KOPT-K1 (cell line): Measurements from ENCODE around the gene PDCD2L.
A peak's percentile ranks its signal among the peaks of the same experiment; 100 is the strongest.
"Not testable (repeated sequence)": the region's sequence is repeated elsewhere in the genome, so short reads cannot be mapped to it uniquely, and the experiment has no call there.

Experiments used
- H3K27ac ChIP-seq: fragments of 200-600 bp; sonication (generic); 2 replicates; pipeline ENCODE4 v1.5.1; 2016; ENCODE audit warnings: antibody characterized with exemption, mild to moderate bottlenecking, low read depth, low read length; ENCODE audit not compliant: poor library complexity, severe bottlenecking
- H3K36me3 ChIP-seq: fragments of 200-600 bp; sonication (generic); 2 replicates; pipeline ENCODE4 v1.5.1; 2017; ENCODE audit warnings: antibody characterized with exemption, mild to moderate bottlenecking, low read length, moderate library complexity; ENCODE audit not compliant: insufficient read depth
- H3K9me3 ChIP-seq: fragments of 200-600 bp; sonication (generic); 2 replicates; pipeline ENCODE4 v1.5.1; 2017; ENCODE audit warnings: antibody characterized with exemption, low read length, mild to moderate bottlenecking; ENCODE audit not compliant: insufficient read depth, poor library complexity, severe bottlenecking

Gene PDCD2L

DNA sequence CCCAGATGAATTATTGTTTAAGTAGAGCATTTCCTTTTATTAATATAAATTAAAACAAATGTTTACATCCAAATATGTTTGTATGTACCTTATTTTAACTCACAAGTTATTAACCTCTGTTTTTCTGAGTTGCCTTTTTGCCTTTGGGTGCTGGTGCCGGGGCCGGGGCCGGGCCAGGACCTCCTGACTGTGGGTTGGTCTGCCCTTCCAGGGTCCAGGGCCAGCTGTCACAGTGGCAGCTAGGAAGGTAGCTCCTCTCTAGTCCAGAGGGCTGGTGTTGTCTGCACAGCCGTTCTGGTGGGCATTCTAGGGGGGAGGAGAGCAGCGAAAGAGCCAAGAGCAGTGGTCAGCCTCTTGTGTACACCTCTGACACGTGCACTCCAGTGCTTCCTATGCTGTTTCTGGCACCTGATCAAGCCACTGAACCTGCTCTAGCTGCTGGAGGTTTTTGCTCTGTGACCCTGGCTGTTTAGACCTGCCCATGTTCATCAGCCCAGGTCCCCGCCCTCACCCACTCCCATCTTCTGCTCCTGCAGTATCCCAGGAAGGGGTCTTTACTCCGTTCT, 22.0 kb downstream of the PDCD2L start:
- Histone ChIP-seq H3K9me3 (no peaks in the 10 kb centered on the region), H3K36me3 (peaks cover 63% of the 10 kb centered on the region), H3K27ac (no peak overlapping the region)

DNA sequence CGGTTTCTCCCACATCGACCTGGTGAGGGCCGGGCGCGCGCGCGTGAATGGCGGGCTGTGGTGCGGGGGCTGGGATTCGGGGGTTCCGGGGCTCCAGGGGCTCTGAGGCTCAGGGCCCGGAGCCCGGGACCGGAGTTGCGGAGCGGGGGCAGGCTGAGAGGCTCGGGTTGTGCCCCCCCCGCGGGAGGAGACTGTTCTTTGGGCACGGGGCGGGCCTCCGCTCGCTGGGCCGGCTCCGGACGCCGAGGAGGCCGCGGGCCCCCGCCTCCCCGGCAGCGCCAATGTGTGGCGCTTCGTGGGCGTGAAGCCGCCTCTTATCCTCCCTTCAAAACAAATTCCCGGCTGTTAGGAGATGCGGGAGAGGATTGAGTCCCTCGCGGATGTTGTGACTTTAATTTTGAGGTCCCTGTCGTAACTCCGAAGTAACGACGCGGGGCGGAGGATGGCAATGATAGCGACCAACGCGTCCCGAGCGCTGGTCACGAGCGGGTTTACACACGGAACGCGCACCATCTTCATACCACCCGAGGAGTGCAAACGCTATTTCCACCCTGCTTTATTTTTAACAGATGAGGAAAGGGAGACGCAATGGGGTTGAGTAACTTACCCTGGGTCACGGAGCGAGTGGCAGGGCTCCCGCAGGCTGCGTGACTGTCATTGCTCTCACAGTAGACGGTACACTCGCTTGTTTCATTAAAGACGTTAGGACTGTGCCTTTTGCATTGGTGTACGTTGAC, 24.5 kb downstream of the PDCD2L start:
- H3K9me3 ChIP-seq: no peaks in the 10 kb centered on the region
- H3K36me3 ChIP-seq: peaks cover 64% of the 10 kb centered on the region
- peak overlapping the region; percentile 91 for H3K27ac ChIP-seq

DNA sequence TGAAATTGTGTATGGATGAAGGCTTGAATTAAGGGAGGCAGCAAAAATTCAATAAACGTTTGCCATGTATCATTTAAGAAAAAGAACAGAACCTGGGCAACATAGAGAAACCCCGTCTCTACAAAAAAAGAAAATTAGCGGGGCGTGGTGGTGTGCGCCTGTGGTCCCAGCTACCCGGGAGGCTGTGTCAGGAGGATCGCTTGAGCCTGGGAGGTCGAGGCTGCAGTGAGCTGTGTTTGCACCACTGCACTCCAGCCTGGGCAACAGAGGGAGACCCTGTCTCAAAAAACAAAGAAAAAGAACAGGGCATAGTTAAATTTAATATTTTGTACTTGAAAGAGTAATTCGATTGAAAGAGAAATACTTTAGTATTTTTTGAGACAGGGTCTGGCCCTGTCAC, 25.4 kb downstream of the PDCD2L start:
- Histone ChIP-seq H3K27ac (peak overlapping the region; percentile 91), H3K9me3 (no peaks in the 10 kb centered on the region), H3K36me3 (peaks cover 64% of the 10 kb centered on the region)

DNA sequence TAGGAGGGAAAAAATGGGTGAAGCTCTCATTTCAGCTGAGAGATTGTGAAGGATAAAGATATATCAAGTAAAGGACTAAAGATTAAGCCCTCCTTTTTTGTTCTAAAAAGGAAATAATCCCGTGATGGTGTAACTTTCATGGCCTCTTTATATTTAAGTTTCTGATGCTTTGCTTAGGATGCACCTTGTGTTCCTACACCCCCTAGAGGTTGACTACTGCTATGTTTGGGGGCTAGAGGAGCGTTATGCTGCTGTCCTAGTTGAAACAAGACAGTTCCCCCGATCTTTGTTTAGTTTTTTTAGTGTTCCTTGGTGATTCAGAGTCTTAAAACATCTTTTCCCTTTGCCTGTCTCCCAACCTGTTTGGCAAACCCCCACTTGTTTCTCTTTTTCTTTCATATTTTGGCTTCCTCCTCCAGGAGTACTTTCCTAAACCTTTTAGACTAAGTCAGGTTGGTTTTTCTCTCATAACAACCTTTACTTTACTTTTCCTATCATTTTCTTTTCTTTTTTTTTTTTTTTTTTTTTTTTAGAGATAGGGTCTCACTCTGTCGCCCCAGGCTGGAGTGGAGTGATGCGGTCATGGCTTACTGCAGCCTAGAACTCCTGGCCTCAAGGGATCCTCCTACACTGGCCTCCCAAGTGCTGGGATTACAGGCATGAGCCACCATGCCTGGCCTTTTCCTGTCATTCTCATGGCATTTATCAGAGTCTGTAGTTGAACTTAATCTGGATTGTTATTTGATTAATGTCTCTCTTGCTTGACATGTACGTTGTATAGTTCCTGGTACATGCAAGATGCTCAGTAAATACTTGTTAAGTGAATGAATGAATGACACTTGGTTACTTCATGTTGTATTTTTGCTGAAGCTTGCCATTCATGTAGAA, 26.8 kb downstream of the PDCD2L start:
- Histone ChIP-seq H3K9me3 (no peaks in the 10 kb centered on the region), H3K27ac (no peak overlapping the region)

DNA sequence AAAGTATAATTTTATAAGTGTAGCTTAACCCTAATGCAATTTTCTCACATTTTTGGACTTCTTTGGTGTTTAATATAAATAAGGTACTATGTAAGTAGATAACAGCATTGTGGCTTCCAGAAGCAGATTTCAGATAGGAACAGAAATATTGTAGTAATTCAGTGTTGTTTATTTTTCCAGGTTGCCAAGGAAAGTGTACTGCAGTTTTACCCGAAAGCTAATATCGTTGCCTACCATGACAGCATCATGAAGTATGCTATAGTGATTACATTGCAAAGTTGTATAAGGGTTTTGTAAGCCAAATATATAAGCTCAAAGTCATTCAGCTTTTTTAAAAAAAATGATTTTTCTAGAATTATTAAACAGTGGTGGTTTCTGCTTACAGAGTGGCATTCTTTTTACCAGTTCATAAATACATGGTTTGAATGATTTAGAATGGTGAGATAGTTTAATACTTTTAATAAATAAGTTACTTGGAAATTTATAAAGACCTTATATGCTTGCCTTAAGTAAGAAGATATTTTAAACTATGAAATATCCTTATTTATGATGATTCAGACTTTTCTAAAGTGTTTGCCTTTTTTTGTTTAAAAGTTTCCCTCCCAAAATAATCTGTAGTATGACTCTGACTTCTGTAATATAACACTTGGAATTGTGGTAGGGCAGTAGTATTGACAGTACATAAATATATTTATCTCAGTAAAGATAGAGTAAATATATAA, 27.6 kb downstream of the PDCD2L start:
- Histone ChIP-seq H3K27ac (no peak overlapping the region), H3K9me3 (no peaks in the 10 kb centered on the region), H3K36me3 (peaks cover 64% of the 10 kb centered on the region)

More for the DNA sequence above, 26.8 kb downstream of the PDCD2L start:
- peaks cover 64% of the 10 kb centered on the region for H3K36me3 ChIP-seq

DNA sequence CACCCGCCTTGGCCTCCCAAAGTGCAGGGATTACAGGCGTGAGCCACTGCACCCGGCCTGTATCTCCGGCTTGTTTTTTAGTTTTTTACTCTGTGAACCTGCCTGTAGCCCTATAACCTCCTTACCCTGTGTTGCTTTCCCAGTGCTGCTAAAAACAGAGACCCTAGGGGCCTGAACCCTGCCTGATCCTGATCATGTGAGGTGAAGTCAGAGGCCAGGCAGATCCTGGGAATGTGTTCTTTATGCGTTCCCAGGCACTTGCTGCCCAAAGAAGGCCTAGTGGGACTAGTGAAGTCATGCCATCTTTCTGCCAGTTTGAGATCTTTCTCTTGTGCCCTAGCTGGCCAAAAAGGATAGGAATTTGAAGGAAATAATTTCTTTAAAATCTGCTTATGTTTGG, 28.6 kb downstream of the PDCD2L start:
- Histone ChIP-seq H3K9me3 (no peaks in the 10 kb centered on the region), H3K27ac (no peak overlapping the region), H3K36me3 (peaks cover 70% of the 10 kb centered on the region)

DNA sequence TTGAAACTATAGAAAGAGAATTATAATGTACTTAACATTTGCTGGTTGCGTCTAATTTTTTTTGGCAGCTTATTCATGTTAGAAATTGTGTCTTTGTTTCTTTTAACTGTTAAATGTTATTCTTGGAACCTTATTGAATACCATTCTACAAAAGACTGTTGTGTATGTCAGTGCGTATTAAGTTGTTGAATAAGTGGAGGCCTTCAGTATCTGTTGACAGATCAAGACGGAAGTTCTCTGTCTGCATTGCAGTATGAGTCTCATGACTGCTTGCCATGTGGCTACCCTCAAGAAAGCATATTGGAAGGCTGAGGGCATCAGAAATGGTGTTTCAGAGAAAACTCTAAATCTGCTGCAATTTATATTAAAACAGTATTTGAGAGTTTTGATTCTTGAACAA, 32.5 kb downstream of the PDCD2L start:
- no peaks in the 10 kb centered on the region for H3K9me3 ChIP-seq
- peaks cover 100% of the 10 kb centered on the region for H3K36me3 ChIP-seq
- H3K27ac ChIP-seq: no peak overlapping the region

DNA sequence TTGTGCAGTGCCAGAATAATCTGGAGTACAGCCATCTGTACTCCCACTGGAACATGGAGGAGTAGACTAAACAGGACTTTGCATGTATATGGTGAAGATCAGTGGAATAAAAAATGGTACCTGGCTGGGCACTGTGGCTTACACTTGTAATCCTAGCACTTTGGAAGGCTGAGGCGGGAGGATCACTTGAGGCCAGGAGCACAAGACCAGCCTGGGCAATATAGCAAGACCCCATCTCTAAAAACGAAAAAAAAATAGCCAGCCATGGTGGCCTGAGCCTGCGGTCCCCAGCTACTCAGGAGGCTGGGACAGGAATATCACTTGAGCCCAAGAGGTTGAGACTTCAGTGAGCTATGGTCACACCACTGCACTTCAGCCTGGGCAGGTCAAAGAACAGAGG, 44.0 kb downstream of the PDCD2L start:
- H3K9me3 ChIP-seq: no peaks in the 10 kb centered on the region
- H3K36me3 ChIP-seq: peaks cover 100% of the 10 kb centered on the region
- H3K27ac ChIP-seq: no peak overlapping the region

DNA sequence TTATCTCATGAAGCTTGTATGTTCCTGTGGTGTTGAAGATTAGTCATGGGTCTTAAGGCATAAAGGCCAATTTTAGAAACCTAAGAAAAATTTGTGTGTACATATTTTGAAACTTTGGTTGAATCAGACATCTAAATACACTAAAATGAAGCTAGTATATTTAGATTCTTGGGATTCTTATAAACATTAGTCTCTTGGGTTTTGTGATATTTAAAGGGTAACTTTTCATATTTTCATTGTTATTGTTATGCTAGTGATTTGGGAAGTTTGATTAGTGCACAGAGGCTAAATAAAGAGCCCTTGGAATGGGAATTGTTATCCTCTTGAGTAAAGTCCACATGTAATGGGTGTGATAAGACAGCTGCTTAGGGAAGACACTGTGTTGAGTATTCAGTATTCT, 48.5 kb downstream of the PDCD2L start:
- Histone ChIP-seq H3K9me3 (no peaks in the 10 kb centered on the region), H3K36me3 (peaks cover 97% of the 10 kb centered on the region), H3K27ac (no peak overlapping the region)

DNA sequence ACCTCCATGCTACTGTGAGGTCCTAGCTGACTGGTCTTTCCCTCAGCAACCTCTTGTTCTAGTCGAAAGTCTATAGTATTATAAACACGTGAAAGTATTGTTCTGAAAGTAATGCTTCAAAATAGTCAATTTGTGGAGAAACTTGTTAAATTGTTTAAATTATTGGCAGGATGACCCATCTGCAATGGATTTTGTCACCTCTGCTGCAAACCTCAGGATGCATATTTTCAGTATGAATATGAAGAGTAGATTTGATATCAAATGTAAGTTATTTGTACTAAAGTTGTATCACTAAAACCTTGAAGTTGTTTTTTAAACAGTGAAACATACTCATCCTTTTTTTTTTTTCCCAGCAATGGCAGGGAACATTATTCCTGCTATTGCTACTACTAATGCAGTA, 49.9 kb downstream of the PDCD2L start:
- Histone ChIP-seq H3K36me3 (peaks cover 96% of the 10 kb centered on the region), H3K27ac (no peak overlapping the region), H3K9me3 (no peaks in the 10 kb centered on the region)

DNA sequence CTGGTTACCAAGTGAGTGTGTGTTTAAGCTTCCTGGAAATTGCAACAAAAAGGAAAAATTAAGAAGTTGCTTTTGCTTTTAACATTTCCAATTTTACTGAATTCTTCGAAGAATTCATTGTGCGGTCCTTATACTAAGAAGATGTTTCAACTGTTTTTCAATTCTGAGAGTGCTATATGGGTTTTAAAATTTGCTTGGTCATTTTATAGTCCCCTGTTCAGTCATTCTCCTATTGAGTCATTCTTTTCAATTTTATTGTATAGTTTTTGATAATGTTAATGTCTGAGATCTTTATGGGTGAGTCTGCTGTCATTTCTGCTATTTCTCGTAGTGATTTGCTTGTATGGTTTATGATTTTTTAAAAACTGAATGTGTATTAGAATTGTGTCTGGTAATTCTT, 50.5 kb downstream of the PDCD2L start:
- H3K36me3 ChIP-seq: peaks cover 96% of the 10 kb centered on the region
- H3K9me3 ChIP-seq: no peaks in the 10 kb centered on the region
- H3K27ac ChIP-seq: no peak overlapping the region

DNA sequence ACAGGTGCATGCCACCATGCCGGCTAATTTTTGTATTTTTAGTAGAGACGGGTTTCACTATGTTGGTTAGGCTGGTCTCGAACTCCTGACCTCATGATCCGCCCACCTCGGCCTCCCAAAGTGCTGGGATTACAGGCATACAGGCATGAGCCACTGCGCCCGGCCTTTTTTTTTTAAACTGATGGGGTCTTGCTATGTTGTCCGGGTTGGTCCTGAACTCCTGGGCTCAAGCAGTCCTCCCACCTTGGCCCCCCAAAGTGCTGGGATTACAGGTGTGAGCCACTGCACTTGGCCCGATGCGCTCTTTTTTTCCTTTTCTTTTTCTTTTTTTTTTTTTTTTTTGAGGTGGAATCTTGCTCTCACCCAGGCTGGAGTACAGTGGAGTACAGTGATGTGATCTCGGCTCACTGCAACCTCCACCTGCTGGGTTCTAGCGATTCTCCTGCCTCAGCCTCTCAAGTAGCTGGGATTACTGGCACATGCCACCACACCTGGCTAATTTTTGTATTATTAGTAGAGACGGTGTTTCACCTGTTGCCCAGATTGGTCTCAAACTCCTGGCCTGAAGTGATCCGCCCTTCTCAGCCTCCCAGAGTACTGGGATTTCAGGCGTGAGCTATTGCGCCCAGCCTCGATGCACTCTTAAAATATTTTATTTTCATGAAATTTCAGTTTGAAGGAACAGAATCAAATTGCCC, 51.7 kb downstream of the PDCD2L start:
- H3K36me3 ChIP-seq: peaks cover 96% of the 10 kb centered on the region
- H3K27ac ChIP-seq, H3K9me3 ChIP-seq: not testable (repeated sequence)

DNA sequence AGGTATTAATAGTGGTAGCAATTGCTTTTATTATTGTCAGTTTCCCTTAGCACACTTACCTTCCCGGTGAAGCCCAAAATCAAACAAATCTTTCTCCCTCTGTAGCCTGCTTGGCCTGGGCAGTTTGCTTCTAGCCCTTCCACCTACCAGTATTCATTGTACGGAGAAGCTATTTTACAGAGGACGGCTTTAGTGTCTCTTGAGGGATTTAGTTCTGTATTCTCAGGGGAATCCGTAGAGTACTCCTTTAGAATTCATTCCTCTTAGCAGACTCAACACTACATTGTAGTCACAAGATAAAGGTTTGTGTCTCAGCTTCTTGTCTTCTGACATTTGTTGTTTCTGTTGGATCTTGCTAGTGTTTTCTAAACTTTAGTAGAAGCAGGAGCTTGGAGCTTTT, 53.2 kb downstream of the PDCD2L start:
- H3K27ac ChIP-seq: no peak overlapping the region
- H3K9me3 ChIP-seq: no peaks in the 10 kb centered on the region
- H3K36me3 ChIP-seq: peaks cover 96% of the 10 kb centered on the region

DNA sequence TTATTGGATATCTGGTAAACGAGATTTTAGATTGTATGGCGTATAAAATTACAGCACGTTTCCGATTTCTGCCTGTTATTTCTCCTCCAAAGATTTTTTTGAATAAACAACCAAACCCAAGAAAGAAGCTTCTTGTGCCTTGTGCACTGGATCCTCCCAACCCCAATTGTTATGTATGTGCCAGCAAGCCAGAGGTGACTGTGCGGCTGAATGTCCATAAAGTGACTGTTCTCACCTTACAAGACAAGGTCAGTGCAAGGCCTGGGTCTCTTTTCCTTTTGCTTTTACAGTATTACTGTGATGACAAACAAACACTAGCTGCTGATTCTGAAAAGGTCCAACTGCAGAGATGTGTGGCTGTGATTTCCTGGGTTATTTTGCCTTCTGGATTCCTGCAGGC, 54.5 kb downstream of the PDCD2L start:
- Histone ChIP-seq H3K9me3 (no peaks in the 10 kb centered on the region), H3K36me3 (peaks cover 96% of the 10 kb centered on the region), H3K27ac (no peak overlapping the region)
